Smooth muscle cell (in vitro differentiated cells): ENCODE measurements around the gene ELMOD3. TPM values are rescaled to one million over a fixed set of nuclear protein-coding genes. Genes with fewer than 3 reads are reported as not detected.

ENCODE experiments used
- DNase-seq: peaks from one replicate; lab custom pipeline; 2025; ENCODE audit not compliant: unreplicated experiment; lab: John Stamatoyannopoulos, UW
- H2AFZ ChIP-seq: fragments of 200-600 bp; sonication (generic); 2 replicates; pipeline ENCODE4 v1.6.0; 2016; ENCODE audit warnings: antibody characterized with exemption, low read depth, mild to moderate bottlenecking
- H3F3A ChIP-seq: fragments of 200-600 bp; sonication (generic); 2 replicates; pipeline ENCODE4 v1.6.0; 2017; ENCODE audit warnings: antibody characterized with exemption, low read depth
- H3K27ac ChIP-seq: fragments of 200-600 bp; sonication (generic); 2 replicates; pipeline ENCODE4 v1.5.1; 2016; ENCODE audit warnings: low read depth, mild to moderate bottlenecking
- H3K27me3 ChIP-seq: fragments of 200-600 bp; sonication (generic); 2 replicates; pipeline ENCODE4 v1.6.1; 2016; ENCODE audit warnings: low read depth, mild to moderate bottlenecking
- H3K36me3 ChIP-seq: fragments of 200-600 bp; sonication (generic); 2 replicates; pipeline ENCODE4 v1.5.1; 2016; ENCODE audit warnings: low read depth
- H3K4me1 ChIP-seq: fragments of 200-600 bp; sonication (generic); 2 replicates; pipeline ENCODE4 v1.5.1; 2016; ENCODE audit warnings: low read depth
- H3K4me2 ChIP-seq: fragments of 200-600 bp; sonication (generic); 2 replicates; pipeline ENCODE4 v1.6.0; 2016; ENCODE audit warnings: mild to moderate bottlenecking
- H3K4me3 ChIP-seq: fragments of 200-600 bp; sonication (generic); 2 replicates; pipeline ENCODE4 v1.5.1; 2016; ENCODE audit warnings: mild to moderate bottlenecking
- H3K79me2 ChIP-seq: fragments of 200-600 bp; sonication (generic); 2 replicates; pipeline ENCODE4 v1.6.0; 2016; ENCODE audit warnings: low read depth, mild to moderate bottlenecking
- H3K9ac ChIP-seq: fragments of 200-600 bp; sonication (generic); 2 replicates; pipeline ENCODE4 v1.6.0; 2016; ENCODE audit warnings: low read depth
- H3K9me3 ChIP-seq: fragments of 200-600 bp; sonication (generic); replicated peaks from 2 replicates; pipeline ENCODE4 v1.5.1; 2016; ENCODE audit warnings: low read depth
- H4K20me1 ChIP-seq: fragments of 200-600 bp; sonication (generic); 2 replicates; pipeline ENCODE4 v1.6.0; 2016; ENCODE audit warnings: low read depth
- WGBS: methylation state at CpG from one replicate; pipeline ENCODE4 v1.1.7; 2016; ENCODE audit warnings: low lambda C conversion rate; 5-methylcytosine and 5-hydroxymethylcytosine counted together
- polyA plus RNA-seq: library from polyadenylated mRNA; unstranded; fragments of >200 nt; fragmentation: Nextera tagmentation; extraction: Ambion mirVana; gene quantifications from 2 replicates; pipeline ENCODE4 v1.2.1, GENCODE V29; 2016
- total RNA-seq: library from RNA; depleted of rRNA; stranded (reverse); fragments of >200 nt; gene quantifications from 2 replicates; pipeline ENCODE4 v1.2.3, GENCODE V29; 2014
- TF ChIP-seq, protein P1 (sequence below): fragments of 200-600 bp; sonication (generic); IDR thresholded peaks from 2 replicates; pipeline ENCODE4 v1.5.1; 2017; ENCODE audit warnings: borderline replicate concordance, mild to moderate bottlenecking, antibody characterized with exemption; ENCODE audit not compliant: insufficient read depth, poor library complexity, severe bottlenecking

The ELMOD3 gene
- total and polyA plus RNA-seq, 2 experiments from 2014 or later, result 13.3 to 15.2 TPM

DNA sequence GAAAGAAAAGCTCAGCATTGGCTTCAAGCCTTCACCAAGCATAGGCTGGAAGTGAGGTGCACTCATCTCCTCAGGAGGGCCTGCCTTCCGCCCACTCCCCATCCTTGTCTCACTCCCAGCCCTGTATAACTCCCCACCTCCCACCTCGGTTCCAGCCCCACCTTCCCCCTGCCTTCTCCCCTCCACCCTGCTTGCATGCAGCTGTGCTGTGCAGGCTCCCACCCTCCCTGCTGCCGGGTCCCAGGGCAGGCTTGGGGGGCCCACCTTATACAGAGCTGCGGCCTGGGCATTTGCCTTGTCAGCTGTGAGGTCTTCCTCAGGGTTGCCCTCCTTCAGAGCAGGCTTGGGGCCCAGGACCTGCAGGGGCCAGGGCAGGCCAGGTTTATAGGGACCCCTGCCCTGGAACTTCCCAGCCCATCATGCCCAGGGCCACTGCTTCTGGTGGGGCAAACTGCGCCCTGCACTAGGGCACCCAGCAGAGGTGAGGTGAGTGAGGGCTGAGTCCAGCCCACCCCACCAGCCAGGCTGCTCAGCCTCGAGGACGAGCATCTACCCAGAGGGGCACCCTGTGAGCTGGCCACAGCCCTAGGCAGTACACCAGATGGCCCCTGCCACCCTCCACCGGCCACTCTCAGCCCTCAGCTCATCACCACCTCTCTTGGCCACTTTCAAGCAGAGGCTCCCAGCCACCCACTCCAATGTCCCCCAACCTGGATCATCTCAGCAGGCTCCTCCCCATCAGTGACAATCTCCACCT lies 44.0 kb downstream of the ELMOD3 start:
- Histone ChIP-seq H3K79me2 (peaks cover 4% of the 10 kb centered on the region), H4K20me1 (no peaks in the 10 kb centered on the region), H3F3A (no peaks in the 10 kb centered on the region), H3K27me3 (no peaks in the 10 kb centered on the region), H3K27ac (no peak overlapping the region), H2AFZ (no peak overlapping the region), H3K4me2 (no peak overlapping the region), H3K4me3 (no peak overlapping the region), H3K9me3 (no peaks in the 10 kb centered on the region), H3K36me3 (no peaks in the 10 kb centered on the region), H3K4me1 (no peaks in the 10 kb centered on the region), H3K9ac (no peak overlapping the region)
- WGBS, result 98% methylated on average over 5 of the region's 8 CpGs
- TF ChIP-seq, protein P1, sequence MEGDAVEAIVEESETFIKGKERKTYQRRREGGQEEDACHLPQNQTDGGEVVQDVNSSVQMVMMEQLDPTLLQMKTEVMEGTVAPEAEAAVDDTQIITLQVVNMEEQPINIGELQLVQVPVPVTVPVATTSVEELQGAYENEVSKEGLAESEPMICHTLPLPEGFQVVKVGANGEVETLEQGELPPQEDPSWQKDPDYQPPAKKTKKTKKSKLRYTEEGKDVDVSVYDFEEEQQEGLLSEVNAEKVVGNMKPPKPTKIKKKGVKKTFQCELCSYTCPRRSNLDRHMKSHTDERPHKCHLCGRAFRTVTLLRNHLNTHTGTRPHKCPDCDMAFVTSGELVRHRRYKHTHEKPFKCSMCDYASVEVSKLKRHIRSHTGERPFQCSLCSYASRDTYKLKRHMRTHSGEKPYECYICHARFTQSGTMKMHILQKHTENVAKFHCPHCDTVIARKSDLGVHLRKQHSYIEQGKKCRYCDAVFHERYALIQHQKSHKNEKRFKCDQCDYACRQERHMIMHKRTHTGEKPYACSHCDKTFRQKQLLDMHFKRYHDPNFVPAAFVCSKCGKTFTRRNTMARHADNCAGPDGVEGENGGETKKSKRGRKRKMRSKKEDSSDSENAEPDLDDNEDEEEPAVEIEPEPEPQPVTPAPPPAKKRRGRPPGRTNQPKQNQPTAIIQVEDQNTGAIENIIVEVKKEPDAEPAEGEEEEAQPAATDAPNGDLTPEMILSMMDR, result no peak
- no peak for DNase-seq

DNA sequence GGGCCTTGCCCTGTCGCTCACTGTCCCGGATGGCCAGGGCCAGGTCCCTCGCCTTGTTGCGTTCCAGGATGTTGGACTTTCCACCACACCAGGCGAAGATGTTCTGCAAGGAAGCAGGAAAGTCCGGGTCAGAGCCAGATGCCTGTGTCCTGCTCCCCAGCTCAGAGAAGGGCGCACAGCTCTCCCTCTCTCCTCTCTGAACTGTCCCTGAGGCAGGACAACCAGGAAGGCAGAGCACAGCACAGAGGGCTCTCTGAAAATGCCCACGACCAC lies 44.5 kb downstream of the ELMOD3 start:
- no peak for DNase-seq
- WGBS, result 94% methylated on average over 8 of the region's 8 CpGs
- no peaks in the 10 kb centered on the region for H3K9me3 ChIP-seq
- H3K27me3 ChIP-seq, result no peaks in the 10 kb centered on the region
- H3K4me1 ChIP-seq, result no peaks in the 10 kb centered on the region
- H2AFZ ChIP-seq, result no peak overlapping the region
- no peaks in the 10 kb centered on the region for H4K20me1 ChIP-seq
- H3K79me2 ChIP-seq, result peaks cover 4% of the 10 kb centered on the region
- TF ChIP-seq, protein P1, result no peak
- H3K9ac ChIP-seq, result no peak overlapping the region
- H3F3A ChIP-seq, result no peaks in the 10 kb centered on the region
- no peaks in the 10 kb centered on the region for H3K36me3 ChIP-seq
- H3K4me2 ChIP-seq, result no peak overlapping the region
- no peak overlapping the region for H3K4me3 ChIP-seq
- H3K27ac ChIP-seq, result no peak overlapping the region

DNA sequence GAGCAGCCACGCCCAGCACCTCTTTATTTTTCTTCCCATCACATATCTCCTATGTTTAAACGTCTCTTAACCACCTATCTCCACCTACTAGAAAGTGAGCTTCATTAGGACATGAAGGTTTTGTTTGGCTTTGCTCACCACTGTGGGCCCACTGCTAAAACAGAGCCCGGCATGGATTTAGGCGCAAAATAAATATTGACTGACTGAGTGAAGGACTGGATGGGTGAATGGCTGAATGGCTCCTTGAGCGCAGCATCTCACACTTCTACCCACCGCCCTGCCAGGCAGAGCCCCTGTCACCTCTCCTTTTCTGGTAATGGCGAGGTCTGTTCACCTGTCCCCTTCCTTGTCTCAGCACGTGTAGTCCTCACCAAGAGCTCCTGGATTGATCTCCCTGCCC lies 45.5 kb downstream of the ELMOD3 start:
- no peak overlapping the region for H2AFZ ChIP-seq
- H3K79me2 ChIP-seq, result peaks cover 10% of the 10 kb centered on the region
- H3K4me3 ChIP-seq, result no peak overlapping the region
- no peak overlapping the region for H3K9ac ChIP-seq
- no peaks in the 10 kb centered on the region for H3K36me3 ChIP-seq
- TF ChIP-seq, protein P1, result no peak
- H3K9me3 ChIP-seq, result no peaks in the 10 kb centered on the region
- no peak overlapping the region for H3K27ac ChIP-seq
- WGBS, result 97% methylated on average over 8 of the region's 8 CpGs
- no peaks in the 10 kb centered on the region for H3K4me1 ChIP-seq
- H3K27me3 ChIP-seq, result no peaks in the 10 kb centered on the region
- no peaks in the 10 kb centered on the region for H3F3A ChIP-seq
- no peaks in the 10 kb centered on the region for H4K20me1 ChIP-seq
- DNase-seq, result no peak
- no peak overlapping the region for H3K4me2 ChIP-seq
